ENCODE results near the gene MRI1.

Gene MRI1

GRCh38 chr19:13763265-13763664 is 1.1 kb upstream of the MRI1 start:
- Histone ChIP-seq H2AFZ (ENCODE audit: low read depth, low read length) (no peak overlapping the region), H3K27me3 (ENCODE audit: low read depth, low read length) (no peaks in the 10 kb centered on the region), H3K36me3 (replicated peaks; ENCODE audit: low read depth, low read length) (peaks cover 18% of the 10 kb centered on the region), H3K4me2 (ENCODE audit: low read length) (no peak overlapping the region), H3K27ac (ENCODE audit: low read length) (no peak overlapping the region), H4K20me1 (ENCODE audit: insufficient read depth, low read length) (no peaks in the 10 kb centered on the region; the same call in 1 of the 2 replicates), H3K4me3 (ENCODE audit: low read length) (peak overlapping the region; percentile 88), H3K9me3 (ENCODE audit: insufficient read depth, low read length) (no peaks in the 10 kb centered on the region), H3K79me2 (ENCODE audit: low read length) (peaks cover 20% of the 10 kb centered on the region), H3K4me1 (ENCODE audit: low read length) (peaks cover 8% of the 10 kb centered on the region), H3K9ac (ENCODE audit: low read length) (no peak overlapping the region)
- TF ChIP-seq EZH2phosphoT487 (IDR thresholded peaks at IDR 0.05; ENCODE audit: low read depth): no peak
- TF ChIP-seq CTCF (IDR thresholded peaks at IDR 0.05; ENCODE audit: low read depth, low read length): no peak

GRCh38 chr19:13764821-13765394 is 586 bp downstream of the MRI1 start:
- Histone ChIP-seq H3K4me3 (ENCODE audit: low read length) (peak overlapping the region; percentile 88), H3K27me3 (ENCODE audit: low read depth, low read length) (no peaks in the 10 kb centered on the region), H4K20me1 (ENCODE audit: insufficient read depth, low read length) (no peaks in the 10 kb centered on the region; the same call in 1 of the 2 replicates), H3K36me3 (replicated peaks; ENCODE audit: low read depth, low read length) (peaks cover 22% of the 10 kb centered on the region), H3K9ac (ENCODE audit: low read length) (peak overlapping the region; percentile 59), H3K27ac (ENCODE audit: low read length) (no peak overlapping the region), H3K9me3 (ENCODE audit: insufficient read depth, low read length) (no peaks in the 10 kb centered on the region), H3K79me2 (ENCODE audit: low read length) (peaks cover 20% of the 10 kb centered on the region), H3K4me1 (ENCODE audit: low read length) (peaks cover 8% of the 10 kb centered on the region), H2AFZ (ENCODE audit: low read depth, low read length) (no peak overlapping the region), H3K4me2 (ENCODE audit: low read length) (peak overlapping the region; percentile 80)
- TF ChIP-seq CTCF (IDR thresholded peaks at IDR 0.05; ENCODE audit: low read depth, low read length): no peak
- no peak for TF ChIP-seq EZH2phosphoT487 (IDR thresholded peaks at IDR 0.05; ENCODE audit: low read depth)

- Histone ChIP-seq H3K4me3 (ENCODE audit: low read length) (peak overlapping the region; percentile 88), H3K4me1 (ENCODE audit: low read length) (peaks cover 8% of the 10 kb centered on the region), H3K27ac (ENCODE audit: low read length) (no peak overlapping the region), H3K79me2 (ENCODE audit: low read length) (peaks cover 20% of the 10 kb centered on the region), H3K36me3 (replicated peaks; ENCODE audit: low read depth, low read length) (peaks cover 22% of the 10 kb centered on the region), H3K4me2 (ENCODE audit: low read length) (peak overlapping the region; percentile 80), H3K9ac (ENCODE audit: low read length) (peak overlapping the region; percentile 59; the same call in 1 of the 2 replicates), H4K20me1 (ENCODE audit: insufficient read depth, low read length) (no peaks in the 10 kb centered on the region; the same call in 1 of the 2 replicates), H2AFZ (ENCODE audit: low read depth, low read length) (no peak overlapping the region), H3K9me3 (ENCODE audit: insufficient read depth, low read length) (no peaks in the 10 kb centered on the region), H3K27me3 (ENCODE audit: low read depth, low read length) (no peaks in the 10 kb centered on the region)
- TF ChIP-seq CTCF (IDR thresholded peaks at IDR 0.05; ENCODE audit: low read depth, low read length): no peak
- no peak for TF ChIP-seq EZH2phosphoT487 (IDR thresholded peaks at IDR 0.05; ENCODE audit: low read depth)
These were observed 1.2 kb downstream of the MRI1 start for GRCh38 chr19:13765395-13766094.

GRCh38 chr19:13766095-13766481 is 1.8 kb downstream of the MRI1 start:
- H3K4me3 ChIP-seq (ENCODE audit: low read length): no peak overlapping the region
- H3K4me2 ChIP-seq (ENCODE audit: low read length): no peak overlapping the region
- H3K27me3 ChIP-seq (ENCODE audit: low read depth, low read length): no peaks in the 10 kb centered on the region
- H4K20me1 ChIP-seq (ENCODE audit: insufficient read depth, low read length): no peaks in the 10 kb centered on the region; the same call in 1 of the 2 replicates
- no peak overlapping the region for H3K9ac ChIP-seq (ENCODE audit: low read length)
- peaks cover 20% of the 10 kb centered on the region for H3K79me2 ChIP-seq (ENCODE audit: low read length)
- no peak overlapping the region for H2AFZ ChIP-seq (ENCODE audit: low read depth, low read length)
- peaks cover 22% of the 10 kb centered on the region for H3K36me3 ChIP-seq (replicated peaks; ENCODE audit: low read depth, low read length)
- TF ChIP-seq CTCF (IDR thresholded peaks at IDR 0.05; ENCODE audit: low read depth, low read length): no peak
- no peak for TF ChIP-seq EZH2phosphoT487 (IDR thresholded peaks at IDR 0.05; ENCODE audit: low read depth)
- no peak overlapping the region for H3K27ac ChIP-seq (ENCODE audit: low read length)
- H3K4me1 ChIP-seq (ENCODE audit: low read length): peaks cover 8% of the 10 kb centered on the region
- no peaks in the 10 kb centered on the region for H3K9me3 ChIP-seq (ENCODE audit: insufficient read depth, low read length)
